GM23248 (cell line): ENCODE data around the gene AVP. TPM values are rescaled to one million over a fixed set of nuclear protein-coding genes. Genes with fewer than 3 reads are reported as not detected.

Experiments used
- DNase-seq: peaks from one replicate; pipeline ENCODE4 v3.0.0-alpha.2; 2015
- H2AFZ ChIP-seq: fragments of 200-600 bp; sonication (generic); 2 replicates; pipeline ENCODE4 v1.6.1; 2016; ENCODE audit warnings: antibody characterized with exemption
- H3F3A ChIP-seq: fragments of 200-600 bp; sonication (generic); 2 replicates; pipeline ENCODE4 v1.6.1; 2016; ENCODE audit warnings: mild to moderate bottlenecking, antibody characterized with exemption, mixed run types; ENCODE audit not compliant: insufficient read depth
- H3K27ac ChIP-seq: fragments of 200-600 bp; sonication (generic); 2 replicates; pipeline ENCODE4 v1.5.1; 2016; ENCODE audit warnings: mild to moderate bottlenecking
- H3K27me3 ChIP-seq: fragments of 200-600 bp; sonication (generic); replicated peaks from 2 replicates; pipeline ENCODE4 v1.6.1; 2016; ENCODE audit warnings: mild to moderate bottlenecking; ENCODE audit not compliant: insufficient read depth
- H3K36me3 ChIP-seq: fragments of 200-600 bp; sonication (generic); 2 replicates; pipeline ENCODE4 v1.6.1; 2016; ENCODE audit warnings: low read depth, mild to moderate bottlenecking
- H3K4me1 ChIP-seq: fragments of 200-600 bp; sonication (generic); 2 replicates; pipeline ENCODE4 v1.6.1; 2016; ENCODE audit warnings: mild to moderate bottlenecking; ENCODE audit not compliant: insufficient read depth
- H3K4me2 ChIP-seq: fragments of 200-600 bp; sonication (generic); one replicate; pipeline ENCODE4 v1.6.1; 2016; ENCODE audit warnings: mild to moderate bottlenecking; ENCODE audit not compliant: unreplicated experiment
- H3K4me3 ChIP-seq: fragments of 200-600 bp; sonication (generic); 2 replicates; pipeline ENCODE4 v1.5.1; 2016; ENCODE audit warnings: mild to moderate bottlenecking
- H3K79me2 ChIP-seq: fragments of 200-600 bp; sonication (generic); 2 replicates; pipeline ENCODE4 v1.6.1; 2016; ENCODE audit warnings: mild to moderate bottlenecking; ENCODE audit not compliant: insufficient read depth
- H3K9ac ChIP-seq: fragments of 200-600 bp; sonication (generic); 2 replicates; pipeline ENCODE4 v1.6.1; 2016; ENCODE audit warnings: mild to moderate bottlenecking
- H3K9me2 ChIP-seq: fragments of 200-600 bp; sonication (generic); 2 replicates; pipeline ENCODE4 v1.6.1; 2016; ENCODE audit warnings: mixed run types, mild to moderate bottlenecking, moderate library complexity; ENCODE audit not compliant: insufficient read depth
- H3K9me3 ChIP-seq: fragments of 200-600 bp; sonication (generic); one replicate; pipeline ENCODE4 v1.6.1; 2017; ENCODE audit warnings: low read depth
- H4K20me1 ChIP-seq: fragments of 200-600 bp; sonication (generic); 2 replicates; pipeline ENCODE4 v1.6.0; 2016; ENCODE audit not compliant: insufficient read depth
- EZH2 ChIP-seq: fragments of 200-600 bp; sonication (generic); IDR thresholded peaks from 2 replicates; pipeline ENCODE4 v1.6.1; 2018; ENCODE audit warnings: antibody characterized with exemption, mild to moderate bottlenecking; ENCODE audit not compliant: insufficient read depth, poor library complexity, severe bottlenecking
- EZH2phosphoT487 ChIP-seq: fragments of 200-600 bp; sonication (generic); IDR thresholded peaks from 2 replicates; pipeline ENCODE4 v1.6.1; 2018; ENCODE audit warnings: antibody characterized with exemption, moderate library complexity, mild to moderate bottlenecking, low read depth; ENCODE audit not compliant: insufficient read depth
- WGBS, 2 experiments: methylation state at CpG; one replicate each; pipeline ENCODE4 v1.1.6; 2015 to 2017; ENCODE audit warnings: low lambda C conversion rate in 2 of 2, low coverage in 1 of 2; ENCODE audit errors: missing lambda C conversion rate in 2 of 2; 5-methylcytosine and 5-hydroxymethylcytosine counted together
- in situ Hi-C: fragments of 300-500 bp; cut with MboI; formaldehyde crosslinking; loops from 2 replicates; pipeline ENCODE4 v1.15.0; 2020
- polyA plus RNA-seq: library from polyadenylated mRNA; unstranded; fragments of >200 nt; fragmentation: Nextera tagmentation; extraction: Ambion mirVana; gene quantifications from 2 replicates; pipeline ENCODE4 v1.2.1, GENCODE V29; 2016
- total RNA-seq: library from RNA; depleted of rRNA; stranded (reverse); fragments of >200 nt; shearing (Covaris generic); gene quantifications from 2 replicates; pipeline ENCODE4 v1.2.3, GENCODE V29; 2014

Gene AVP
- total and polyA plus RNA-seq, 2 experiments from 2014 or later = not detected

DNA sequence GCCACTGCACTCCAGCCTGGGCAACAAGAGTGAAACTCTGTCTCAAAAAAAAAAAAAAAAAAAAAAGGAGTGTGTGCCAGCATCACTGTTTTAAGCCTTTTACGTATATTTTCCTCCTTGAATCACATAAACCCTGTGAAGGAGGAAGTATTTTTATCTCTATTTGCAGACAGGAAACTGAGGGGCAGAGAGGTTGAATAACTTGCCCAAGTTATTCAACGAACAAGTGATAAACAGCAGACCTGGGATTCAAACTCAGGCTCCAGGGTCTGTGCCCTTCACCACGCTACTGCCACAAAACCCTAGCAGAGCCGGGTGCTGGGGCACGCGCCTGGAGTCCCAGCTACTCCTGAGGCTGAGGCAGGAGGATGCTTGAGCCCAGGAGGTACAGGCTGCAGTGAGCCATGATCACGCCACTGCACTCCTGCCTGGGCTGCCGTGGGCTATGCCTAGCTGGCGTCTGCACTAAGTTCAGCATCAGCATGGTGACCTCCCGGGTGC lies 9.4 kb upstream of the AVP start:
- TF ChIP-seq EZH2 = no peak
- TF ChIP-seq EZH2phosphoT487 = no peak
- Histone ChIP-seq H3K9ac (no peak overlapping the region), H3K4me2 (no peak overlapping the region), H3K4me1 (no peaks in the 10 kb centered on the region), H3K36me3 (no peaks in the 10 kb centered on the region), H3K79me2 (no peaks in the 10 kb centered on the region), H4K20me1 (no peaks in the 10 kb centered on the region), H3F3A (no peaks in the 10 kb centered on the region), H3K27me3 (peaks cover 4% of the 10 kb centered on the region; the same call in 1 of the 2 replicates), H3K27ac (no peak overlapping the region), H3K4me3 (no peak overlapping the region), H3K9me2 (no peaks in the 10 kb centered on the region), H2AFZ (no peak overlapping the region), H3K9me3 (no peaks in the 10 kb centered on the region)
- in situ Hi-C loops = no loop called here
- no peak for DNase-seq
- 70 to 77% methylated on average over 10 of the region's 10 CpGs for WGBS, 2 experiments

DNA sequence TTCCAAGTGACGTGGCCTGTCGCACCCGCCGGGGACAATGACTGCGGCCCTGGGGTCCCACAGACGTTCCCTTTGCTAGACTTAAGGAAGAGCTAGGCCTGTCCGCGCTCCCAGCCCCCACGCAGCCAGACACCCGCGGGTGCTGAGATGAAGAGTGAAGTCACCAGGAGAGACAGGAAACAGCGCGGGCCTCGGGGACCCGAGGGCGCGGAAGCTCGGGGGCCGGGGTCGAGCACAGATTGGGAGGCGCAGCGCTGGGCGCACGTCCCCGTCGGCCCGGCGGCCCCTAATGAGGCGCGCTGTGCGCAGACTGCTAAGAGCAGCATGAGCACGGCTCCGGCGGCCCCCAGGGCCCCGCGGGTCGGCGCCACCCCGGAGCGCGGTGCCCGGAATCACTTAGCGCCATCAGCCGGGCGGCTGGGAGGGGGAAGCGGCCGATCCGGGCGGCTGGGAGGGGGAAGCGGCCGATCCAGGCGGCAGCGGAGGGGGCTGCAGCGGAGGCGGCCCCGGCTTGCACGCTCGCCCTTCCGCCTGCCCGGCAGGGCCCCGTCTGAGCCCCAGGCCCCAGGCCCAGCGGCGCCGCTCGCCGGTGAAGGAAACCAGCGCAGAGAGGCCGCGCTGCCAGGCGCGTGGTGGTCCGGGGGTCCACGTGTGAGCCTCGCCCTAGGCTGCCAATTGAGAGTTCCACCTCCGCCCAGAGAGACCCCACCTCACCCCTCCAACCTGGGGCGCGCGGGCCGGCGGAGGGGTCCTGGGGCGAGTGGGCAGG lies 8.3 kb upstream of the AVP start:
- H3K4me3 ChIP-seq = peak overlapping the region; percentile 64
- no peaks in the 10 kb centered on the region for H3K79me2 ChIP-seq
- peaks cover 4% of the 10 kb centered on the region; the same call in 1 of the 2 replicates for H3K27me3 ChIP-seq
- no peaks in the 10 kb centered on the region for H3K4me1 ChIP-seq
- H3K36me3 ChIP-seq = no peaks in the 10 kb centered on the region
- no peak for TF ChIP-seq EZH2phosphoT487
- TF ChIP-seq EZH2 = no peak
- in situ Hi-C loops = no loop called here
- no peaks in the 10 kb centered on the region for H3K9me2 ChIP-seq
- peak; percentile 30 for DNase-seq
- peak overlapping the region; percentile 78 for H2AFZ ChIP-seq
- H3K9me3 ChIP-seq = no peaks in the 10 kb centered on the region
- peak overlapping the region; percentile 46; the same call in 1 of the 2 replicates for H3K9ac ChIP-seq
- H3K27ac ChIP-seq = no peak overlapping the region
- H3F3A ChIP-seq = no peaks in the 10 kb centered on the region
- H4K20me1 ChIP-seq = no peaks in the 10 kb centered on the region
- 17 to 19% methylated on average over 37 to 47 of the region's 81 CpGs for WGBS, 2 experiments
- H3K4me2 ChIP-seq = peak overlapping the region; percentile 54

DNA sequence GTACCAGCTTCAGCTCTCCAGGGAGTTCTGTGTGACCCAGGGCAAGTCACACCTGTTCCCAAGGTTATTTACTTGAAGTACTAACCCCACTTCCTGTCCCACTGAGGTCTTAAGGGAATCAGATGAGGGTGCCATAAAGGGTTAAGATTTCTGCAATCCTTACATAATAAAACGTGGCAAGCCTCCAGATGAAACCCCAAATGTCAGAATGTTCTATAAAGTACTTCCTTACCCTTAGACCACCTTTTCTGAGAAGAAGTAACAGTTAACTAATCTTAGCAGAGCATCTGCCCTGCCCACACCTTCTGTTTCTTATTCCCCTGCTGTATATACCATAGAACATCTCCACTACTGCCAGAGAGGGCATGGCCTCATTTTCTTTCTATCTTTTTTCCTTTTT lies 6.0 kb upstream of the AVP start:
- peaks cover 4% of the 10 kb centered on the region; the same call in 1 of the 2 replicates for H3K27me3 ChIP-seq
- TF ChIP-seq EZH2phosphoT487 (no peak), EZH2 (no peak)
- no peak overlapping the region for H3K27ac ChIP-seq
- H3K9me2 ChIP-seq = no peaks in the 10 kb centered on the region
- H3K4me2 ChIP-seq = no peak overlapping the region
- DNase-seq = no peak
- WGBS, 2 experiments = 0% methylated on average over 1 of the region's 1 CpG
- no peaks in the 10 kb centered on the region for H3K36me3 ChIP-seq
- H3F3A ChIP-seq = no peaks in the 10 kb centered on the region
- in situ Hi-C loops = no loop called here
- H3K4me1 ChIP-seq = no peaks in the 10 kb centered on the region
- no peak overlapping the region for H3K9ac ChIP-seq
- H3K4me3 ChIP-seq = no peak overlapping the region
- H2AFZ ChIP-seq = no peak overlapping the region
- no peaks in the 10 kb centered on the region for H3K9me3 ChIP-seq
- no peaks in the 10 kb centered on the region for H4K20me1 ChIP-seq
- H3K79me2 ChIP-seq = no peaks in the 10 kb centered on the region

DNA sequence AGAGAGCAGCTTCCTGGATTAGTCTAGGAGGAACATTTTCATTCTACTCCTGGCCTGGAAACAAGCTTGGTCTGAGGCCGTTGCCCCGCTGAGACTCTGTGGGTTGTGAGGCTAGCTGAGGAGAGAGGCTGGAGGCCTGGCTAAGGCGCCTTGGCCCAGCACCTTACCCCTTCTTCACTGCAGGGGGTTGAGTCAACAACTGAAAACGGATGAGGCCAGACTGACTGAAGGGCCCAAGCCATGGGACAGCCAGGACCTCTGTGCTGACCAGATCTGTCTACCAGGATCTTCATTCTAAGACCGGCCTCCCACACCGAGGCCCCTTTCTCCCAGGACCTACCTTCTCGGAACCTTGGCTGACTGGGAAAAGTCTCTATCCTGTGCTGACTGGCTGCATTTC lies 3.5 kb upstream of the AVP start:
- 75% methylated on average over 7 of the region's 7 CpGs for WGBS, 2 experiments
- DNase-seq = no peak
- in situ Hi-C loops = no loop called here

More for the DNA sequence above, 3.5 kb upstream of the AVP start:
- H3K27ac ChIP-seq = no peak overlapping the region
- no peaks in the 10 kb centered on the region for H3K4me1 ChIP-seq
- no peaks in the 10 kb centered on the region for H3F3A ChIP-seq
- no peaks in the 10 kb centered on the region for H4K20me1 ChIP-seq
- H3K9me3 ChIP-seq = no peaks in the 10 kb centered on the region
- no peak overlapping the region for H3K4me2 ChIP-seq
- no peaks in the 10 kb centered on the region for H3K9me2 ChIP-seq
- no peak overlapping the region for H3K4me3 ChIP-seq
- H3K79me2 ChIP-seq = no peaks in the 10 kb centered on the region
- H3K36me3 ChIP-seq = no peaks in the 10 kb centered on the region
- H3K9ac ChIP-seq = no peak overlapping the region
- TF ChIP-seq EZH2 (no peak), EZH2phosphoT487 (no peak)
- H2AFZ ChIP-seq = no peak overlapping the region
- peaks cover 11% of the 10 kb centered on the region; the same call in 1 of the 2 replicates for H3K27me3 ChIP-seq
